PC-9 (cell line): ENCODE data around the gene EPHB2.

Experiments
- CTCF ChIP-seq: fragments of 200-600 bp; sonication (generic); conservative IDR thresholded peaks from 2 replicates; pipeline ENCODE4 v1.6.1; 2017; ENCODE audit warnings: mixed run types, antibody characterized with exemption, mild to moderate bottlenecking, moderate library complexity
- EZH2 ChIP-seq: fragments of 200-600 bp; sonication (generic); IDR thresholded peaks from 2 replicates; pipeline ENCODE4 v1.8.0; 2017; ENCODE audit warnings: antibody characterized with exemption, low read depth

- TF ChIP-seq CTCF (no peak), EZH2 (no peak)
Measured at GRCh38 chr1:22953057-22953739, 242.6 kb downstream of the EPHB2 start.
